HG03175 (cell line): Measurements from ENCODE around the gene CCR4.
"Not testable (repeated sequence)": the region's sequence is repeated elsewhere in the genome, so short reads cannot be mapped to it uniquely, and the experiment has no call there.

Experiments
- ATAC-seq: cut with Tn5 transposase; IDR thresholded peaks from one replicate; pipeline ENCODE4 v1.9.1; 2021; ENCODE audit warnings: mild to moderate bottlenecking, moderate library complexity; ENCODE audit not compliant: unreplicated experiment

The CCR4 gene

DNA sequence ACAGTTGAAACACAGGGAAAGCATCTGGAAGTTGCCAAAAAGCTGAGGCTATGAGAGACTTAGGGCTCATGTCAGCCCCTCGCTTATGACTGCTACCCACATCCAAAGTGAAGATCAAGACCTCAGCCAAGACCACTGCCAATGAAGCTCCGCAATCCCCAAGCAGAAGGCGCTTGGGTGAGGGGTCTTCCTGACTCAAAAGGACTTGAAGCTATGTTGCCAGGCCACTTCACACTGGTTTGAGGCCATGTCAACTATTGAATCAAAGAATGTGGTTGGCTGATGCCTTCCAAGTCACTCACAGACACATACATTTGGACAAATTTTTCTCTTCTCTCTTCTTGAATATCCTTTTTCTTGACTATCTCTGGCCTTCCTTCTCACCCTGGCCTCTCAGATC is 928 bp upstream of the CCR4 start:
- no peak for ATAC-seq

GRCh38 chr3:32952369-32953077 is 1.1 kb downstream of the CCR4 start:
- no peak for ATAC-seq

DNA sequence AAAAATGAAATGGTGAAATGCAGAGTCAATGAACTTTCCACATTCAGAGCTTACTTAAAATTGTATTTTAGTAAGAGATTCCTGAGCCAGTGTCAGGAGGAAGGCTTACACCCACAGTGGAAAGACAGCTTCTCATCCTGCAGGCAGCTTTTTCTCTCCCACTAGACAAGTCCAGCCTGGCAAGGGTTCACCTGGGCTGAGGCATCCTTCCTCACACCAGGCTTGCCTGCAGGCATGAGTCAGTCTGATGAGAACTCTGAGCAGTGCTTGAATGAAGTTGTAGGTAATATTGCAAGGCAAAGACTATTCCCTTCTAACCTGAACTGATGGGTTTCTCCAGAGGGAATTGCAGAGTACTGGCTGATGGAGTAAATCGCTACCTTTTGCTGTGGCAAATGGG is 3.1 kb downstream of the CCR4 start:
- ATAC-seq: no peak

DNA sequence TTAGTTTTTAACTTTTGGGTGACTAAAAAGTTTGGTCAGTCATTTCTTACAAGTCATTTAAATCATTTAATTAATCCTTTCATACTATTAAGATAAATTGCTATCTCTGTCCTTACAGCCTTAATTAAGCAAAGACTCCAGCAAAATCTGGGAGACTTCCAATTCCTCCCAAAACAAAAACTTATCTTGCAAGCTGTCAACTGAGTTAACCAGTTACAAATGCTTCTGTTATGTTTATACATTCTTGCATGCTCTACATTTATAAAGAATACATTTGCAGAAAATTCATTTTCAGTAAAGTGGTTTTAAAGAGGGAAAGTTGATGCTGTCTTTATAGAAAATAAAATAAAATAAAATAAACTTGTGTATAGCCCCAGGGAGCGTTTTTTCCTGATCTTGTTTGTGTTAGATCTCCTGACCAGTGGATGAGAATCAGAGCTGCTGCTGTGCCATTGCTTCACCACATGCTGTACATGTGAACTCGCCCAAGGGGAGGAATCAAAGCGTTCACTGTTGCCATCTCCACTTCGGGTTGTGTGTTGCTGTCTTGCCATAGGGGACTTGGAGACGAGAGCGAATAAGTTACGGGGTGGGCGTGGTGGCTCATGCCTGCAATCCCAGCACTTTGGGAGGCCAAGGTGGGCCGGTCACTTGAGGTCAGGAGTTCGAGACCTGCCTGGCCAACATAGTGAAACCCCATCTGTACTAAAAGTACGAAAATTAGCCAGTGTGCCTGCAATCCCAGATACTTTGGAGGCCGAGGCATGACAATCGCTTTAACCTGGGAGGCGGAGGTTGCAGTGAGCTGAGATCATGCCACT is 5.5 kb downstream of the CCR4 start:
- no peak for ATAC-seq

GRCh38 chr3:32958509-32958908 is 7.1 kb downstream of the CCR4 start:
- ATAC-seq: no peak

- no peak for ATAC-seq
Measured at GRCh38 chr3:32959371-32959770, 7.9 kb downstream of the CCR4 start.

DNA sequence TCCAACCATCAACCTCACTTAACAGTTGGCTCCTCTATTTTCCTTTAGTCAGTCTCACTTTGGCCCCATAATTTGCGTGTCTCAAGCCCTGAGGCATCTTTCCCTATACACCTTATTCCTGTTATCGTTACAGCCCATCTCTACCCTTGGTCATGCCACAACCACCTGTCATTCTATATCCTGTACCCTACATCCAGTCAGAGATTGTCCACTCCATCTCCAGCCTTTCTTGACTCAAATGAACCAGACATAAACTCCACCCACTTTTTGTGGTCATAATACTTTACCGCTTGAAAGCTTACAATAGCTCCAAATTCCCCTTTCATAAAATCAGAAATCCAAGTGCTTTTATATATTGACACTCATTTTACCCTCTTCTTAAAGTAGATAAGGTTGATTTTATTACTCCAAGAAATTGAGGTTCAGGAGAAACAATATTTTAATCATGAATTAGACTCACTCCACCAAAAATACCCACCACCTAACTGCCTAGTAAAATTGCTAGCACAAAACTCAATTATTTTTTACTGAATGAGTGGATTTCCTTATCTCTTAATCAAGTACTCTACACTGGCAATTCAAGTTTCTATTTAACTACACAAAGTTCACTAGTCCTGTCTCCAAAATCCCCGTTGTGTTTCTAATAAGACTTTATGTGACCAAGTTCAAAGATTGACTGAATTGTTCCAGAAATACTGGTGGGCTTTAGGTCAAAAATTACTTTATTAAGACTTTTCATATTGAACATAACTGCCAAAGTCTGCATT is 9.1 kb downstream of the CCR4 start:
- no peak for ATAC-seq

GRCh38 chr3:32961189-32961715 is 9.8 kb downstream of the CCR4 start:
- no peak for ATAC-seq

DNA sequence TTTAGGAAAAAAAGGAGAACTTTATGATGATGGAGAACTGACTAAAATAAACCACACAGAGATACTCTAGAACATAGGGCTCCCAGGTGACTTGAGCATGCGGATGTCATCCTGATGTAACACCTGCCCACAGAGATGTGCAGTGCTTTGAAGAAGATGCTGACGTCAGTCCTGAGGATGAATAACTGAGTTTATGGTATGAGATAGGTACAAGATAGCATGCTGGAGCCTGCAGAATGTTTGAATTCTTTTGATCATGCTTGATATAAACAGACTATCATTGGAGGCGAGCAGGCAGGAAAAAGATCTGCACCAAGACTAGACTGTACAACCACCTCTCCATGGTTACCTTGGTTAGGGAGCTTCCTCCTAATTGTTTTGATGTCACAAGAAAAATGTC is 12.4 kb downstream of the CCR4 start:
- no peak for ATAC-seq

DNA sequence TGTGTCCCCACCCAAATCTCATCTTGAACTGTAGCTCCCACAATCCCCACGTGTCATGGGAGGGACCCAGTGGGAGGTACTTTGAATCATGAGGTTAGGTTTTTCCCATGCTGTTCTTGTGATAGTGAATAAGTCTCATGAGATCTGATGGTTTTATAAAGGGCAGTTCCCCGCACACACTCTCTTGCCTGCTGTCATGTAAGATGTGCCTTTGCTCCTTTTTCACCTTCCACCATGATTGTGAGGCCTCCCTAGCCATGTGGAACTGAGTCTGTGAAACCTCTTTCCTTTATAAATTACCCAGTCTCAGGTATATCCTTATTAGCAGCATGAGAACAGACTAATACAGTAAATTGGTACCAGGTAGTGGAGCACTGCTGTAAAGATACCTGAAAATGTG is 13.3 kb downstream of the CCR4 start:
- not testable (repeated sequence) for ATAC-seq

- ATAC-seq: not testable (repeated sequence)
Measured at GRCh38 chr3:32965617-32966213, 14.3 kb downstream of the CCR4 start.

DNA sequence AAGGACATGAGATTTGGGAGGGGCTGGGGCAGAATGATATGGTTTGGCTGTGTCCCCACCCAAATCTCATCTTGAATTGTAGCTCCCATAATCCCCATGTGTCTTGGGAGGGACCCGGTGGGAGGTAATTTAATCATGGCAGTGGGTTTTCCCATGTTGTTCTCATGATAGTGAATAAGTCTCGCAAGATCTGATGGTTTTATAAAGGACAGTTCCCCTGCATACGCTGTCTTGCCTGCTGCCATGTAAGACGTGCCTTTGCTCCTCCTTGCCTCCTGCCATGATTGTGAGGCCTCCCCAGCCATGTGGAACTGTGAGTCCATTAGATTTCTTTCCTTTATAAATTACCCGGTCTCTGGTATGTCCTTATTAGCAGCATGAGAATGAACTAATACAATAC is 15.2 kb downstream of the CCR4 start:
- ATAC-seq: not testable (repeated sequence)

DNA sequence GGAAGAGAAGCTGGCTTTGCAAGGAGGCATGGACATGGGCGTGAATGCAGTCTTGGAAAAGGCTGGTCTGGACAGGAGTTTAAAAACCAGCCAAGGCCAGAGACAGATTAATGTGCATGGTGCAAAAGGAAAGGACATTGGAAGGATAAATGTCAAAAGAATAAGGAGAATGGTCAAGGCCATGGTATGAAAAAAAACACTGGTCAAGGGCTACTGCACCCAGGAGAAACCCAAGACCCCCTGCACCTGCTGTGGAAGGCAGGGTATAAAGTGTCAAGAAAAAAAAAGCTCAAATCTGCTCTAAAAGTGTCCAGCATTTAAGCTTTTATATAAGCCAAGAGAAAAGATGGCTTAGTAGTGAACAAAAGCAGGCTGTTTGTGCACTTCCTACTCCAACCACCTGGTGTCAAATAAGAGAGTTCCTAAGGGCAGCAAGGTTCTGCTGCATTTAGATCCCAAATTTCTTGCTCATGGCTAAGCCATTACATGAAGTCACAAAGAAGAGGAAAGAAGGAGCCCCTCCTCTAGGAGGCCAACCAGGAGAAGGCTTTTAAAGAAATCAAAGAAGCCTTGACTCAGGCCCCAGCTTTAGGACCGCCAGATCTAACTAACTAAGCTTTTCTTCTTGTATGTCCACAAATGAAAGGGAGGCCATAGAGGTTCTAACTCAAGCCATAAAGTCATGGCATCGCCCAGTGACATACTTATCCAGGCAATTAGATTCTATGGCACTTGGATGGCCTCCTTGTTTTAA is 16.9 kb downstream of the CCR4 start:
- ATAC-seq: no peak

DNA sequence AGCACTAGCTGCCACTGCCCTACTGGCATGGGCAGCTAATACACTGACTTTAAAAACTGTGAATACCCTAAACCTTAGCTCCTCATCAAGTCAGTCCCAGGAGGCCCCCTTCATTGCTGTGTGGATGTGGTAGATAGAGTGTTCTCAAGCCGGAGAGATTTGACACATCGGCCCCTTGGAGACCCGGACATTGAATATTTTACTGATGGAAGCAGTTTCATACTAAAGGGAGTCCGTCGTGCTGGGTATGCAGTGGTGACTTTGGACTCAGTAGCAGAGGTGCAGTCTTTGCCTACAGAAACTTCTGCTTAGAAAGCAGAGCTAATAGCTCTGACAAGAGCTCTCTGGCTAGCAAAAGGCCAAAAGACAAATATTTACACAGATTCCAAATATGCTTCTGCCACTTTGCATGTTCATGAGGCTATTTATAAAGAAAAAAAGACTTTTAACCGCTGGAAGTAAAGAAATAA is 17.5 kb downstream of the CCR4 start:
- ATAC-seq: no peak

- no peak for ATAC-seq
Measured at GRCh38 chr3:32969656-32970055, 18.2 kb downstream of the CCR4 start.

DNA sequence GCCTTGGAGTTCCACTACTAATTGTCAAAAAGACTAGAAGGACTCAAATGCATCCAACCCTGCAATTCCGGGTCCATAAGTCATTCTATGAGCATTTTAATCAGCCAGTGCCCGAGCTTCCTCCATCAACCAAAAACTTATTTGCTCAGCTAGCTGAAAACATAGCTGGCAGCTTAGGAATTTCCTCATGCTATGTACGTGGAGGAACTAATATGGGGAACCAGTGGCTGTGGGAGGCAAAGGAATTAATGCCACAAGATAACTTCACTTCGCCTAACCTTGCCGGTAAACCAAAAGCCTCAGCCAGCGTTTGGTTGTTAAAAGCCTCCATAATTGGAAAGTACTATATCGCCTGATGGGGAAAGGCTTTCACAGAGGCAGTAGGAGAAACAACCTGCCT is 19.8 kb downstream of the CCR4 start:
- ATAC-seq: not testable (repeated sequence)

DNA sequence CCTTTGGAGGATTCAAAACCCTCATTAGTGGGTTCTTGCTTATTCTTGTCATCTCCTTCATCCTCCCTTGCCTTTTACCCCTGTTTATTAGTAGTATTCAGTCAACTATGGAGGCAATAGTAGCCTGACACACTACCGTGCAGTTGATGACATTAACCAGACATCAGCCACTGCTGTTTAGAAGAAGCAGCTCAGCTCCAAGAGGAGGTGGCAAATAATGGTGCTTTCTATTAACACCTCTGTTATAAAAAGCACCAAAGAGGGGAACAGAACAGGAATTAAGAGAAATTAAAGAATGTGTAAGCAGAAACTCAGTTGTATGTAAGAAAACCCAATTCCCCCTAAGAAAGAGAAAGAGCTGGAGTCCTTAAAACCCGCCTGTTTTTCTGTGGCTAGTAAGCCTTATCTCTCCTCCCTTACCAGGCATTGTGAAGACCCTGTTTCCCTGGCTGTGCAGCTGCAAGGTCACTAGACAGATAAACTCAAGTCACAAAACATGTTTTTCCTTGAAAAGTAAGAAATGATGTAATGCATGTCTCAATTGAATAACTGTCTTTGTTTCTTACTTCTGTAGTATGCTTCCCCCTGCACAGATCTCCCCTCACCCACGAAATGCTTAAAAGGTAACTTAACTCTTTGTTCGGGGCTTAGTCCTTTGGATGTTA is 21.2 kb downstream of the CCR4 start:
- ATAC-seq: no peak

DNA sequence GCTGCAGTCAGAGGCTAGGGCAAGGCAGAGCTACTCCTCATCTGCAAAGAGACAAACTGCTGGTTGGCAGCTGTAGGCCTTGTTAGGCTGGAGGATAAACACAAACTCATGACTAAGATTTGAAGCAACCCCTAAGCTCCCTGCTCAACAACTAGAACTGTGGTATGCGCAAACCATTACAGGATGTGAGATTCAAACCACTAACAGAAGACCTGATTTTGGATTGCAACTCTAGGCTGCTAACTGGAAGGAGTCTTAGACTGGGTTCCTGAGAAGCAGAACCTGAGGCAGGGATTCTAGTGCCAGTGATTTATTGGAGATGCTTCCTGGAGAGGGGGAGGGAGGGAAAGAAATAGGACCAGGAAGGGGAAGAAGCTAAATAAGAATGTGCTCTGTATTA is 22.5 kb downstream of the CCR4 start:
- peak; percentile 72 for ATAC-seq

DNA sequence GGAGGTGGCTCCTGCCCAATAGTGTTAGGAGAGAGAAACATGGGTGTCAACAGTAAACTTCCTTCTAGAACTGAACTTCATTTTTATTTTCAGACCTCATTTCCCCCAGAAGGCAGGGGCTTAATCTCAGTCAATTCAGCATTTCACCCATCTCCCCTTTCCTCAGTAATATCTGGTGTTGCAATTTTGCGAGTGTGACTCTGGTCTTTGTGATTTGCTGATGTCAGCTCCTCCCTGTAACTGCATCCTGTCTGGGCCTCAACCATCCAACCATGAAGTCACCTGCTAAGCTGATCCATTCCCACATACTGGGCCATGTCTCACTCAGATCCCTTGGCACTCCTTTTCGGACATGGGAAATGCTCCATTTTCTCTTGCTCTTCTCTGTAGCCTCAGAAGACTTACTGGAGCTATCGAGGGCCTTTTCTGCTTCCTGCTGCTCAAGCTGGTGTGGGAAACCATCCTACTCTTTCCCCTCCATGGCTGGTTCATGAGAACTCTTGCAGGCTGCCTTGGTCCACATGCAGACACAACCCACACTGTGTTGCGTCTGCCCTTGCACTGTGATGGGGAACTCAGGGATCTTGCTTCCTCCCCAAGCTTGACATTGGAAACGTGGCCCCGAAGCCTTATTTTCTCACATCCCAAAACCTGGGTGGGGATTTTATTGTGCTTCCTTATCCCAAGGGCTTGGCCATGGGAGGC is 24.6 kb downstream of the CCR4 start:
- no peak for ATAC-seq
